ENCODE measurements around the gene MGST2.

GRCh38 chr4:139684351-139684750 is 18.7 kb downstream of the MGST2 start:
- no peak for TF ChIP-seq POLR2A (IDR thresholded peaks at IDR 0.05; ENCODE audit: low read depth, low read length)
- no peak for TF ChIP-seq POLR2AphosphoS5 (IDR thresholded peaks at IDR 0.05; ENCODE audit: low read depth, low read length)
- TF ChIP-seq PAX5 (IDR thresholded peaks at IDR 0.05; ENCODE audit: insufficient read depth, low read length, severe bottlenecking): no peak
- no peak for TF ChIP-seq TAF1 (IDR thresholded peaks at IDR 0.05; ENCODE audit: low read depth, low read length)
- no peak for TF ChIP-seq SPI1 (IDR thresholded peaks at IDR 0.05; ENCODE audit: low read depth, low read length)
